Cardiac muscle cell (in vitro differentiated cells and primary cell): ENCODE measurements around the gene TTC28. TPM values are rescaled to one million over a fixed set of nuclear protein-coding genes. Genes with fewer than 3 reads are reported as not detected.

Source experiments
- DNase-seq, 2 donors: peaks; one replicate each; pipeline versions ENCODE4 v3.0.0 to v3.0.0-alpha.2; 2010 to 2017; ENCODE audit warnings: low read depth in 1 of 2, low spot score in 1 of 2
- H3K27ac ChIP-seq: fragments of 200-600 bp; sonication (generic); 2 replicates; pipeline ENCODE4 v1.5.1; 2016
- H3K27me3 ChIP-seq: fragments of 200-600 bp; sonication (generic); 2 replicates; pipeline ENCODE4 v1.6.0; 2016; ENCODE audit warnings: control low read depth
- H3K36me3 ChIP-seq: fragments of 200-600 bp; sonication (generic); 2 replicates; pipeline ENCODE4 v1.5.1; 2016; ENCODE audit warnings: control low read depth
- H3K4me1 ChIP-seq: fragments of 200-600 bp; sonication (generic); 2 replicates; pipeline ENCODE4 v1.8.1; 2017; ENCODE audit warnings: low read depth, mild to moderate bottlenecking, mixed run types
- H3K4me3 ChIP-seq: fragments of 200-600 bp; sonication (generic); 2 replicates; pipeline ENCODE4 v1.5.1; 2016; ENCODE audit warnings: mild to moderate bottlenecking
- H3K9me3 ChIP-seq: fragments of 200-600 bp; sonication (generic); 2 replicates; pipeline ENCODE4 v1.5.1; 2017; ENCODE audit warnings: low read depth, mild to moderate bottlenecking, control low read depth
- polyA plus RNA-seq: library from polyadenylated mRNA; unstranded; fragments of >200 nt; fragmentation: Nextera tagmentation; extraction: Ambion mirVana; gene quantifications from 2 replicates; pipeline ENCODE4 v1.2.1, GENCODE V29; 2016
- total RNA-seq: library from RNA; depleted of rRNA; stranded (reverse); fragments of >200 nt; gene quantifications from 2 replicates; pipeline ENCODE4 v1.2.3, GENCODE V29; 2016
- TF ChIP-seq, protein P1 (sequence below): IDR thresholded peaks from 2 replicates; pipeline ENCODE4 v1.5.1; 2012; ENCODE audit warnings: low read depth, mild to moderate bottlenecking, low read length

TTC28 gene
- total and polyA plus RNA-seq, 2 experiments from 2014 or later: 27.3 to 109 TPM

DNA sequence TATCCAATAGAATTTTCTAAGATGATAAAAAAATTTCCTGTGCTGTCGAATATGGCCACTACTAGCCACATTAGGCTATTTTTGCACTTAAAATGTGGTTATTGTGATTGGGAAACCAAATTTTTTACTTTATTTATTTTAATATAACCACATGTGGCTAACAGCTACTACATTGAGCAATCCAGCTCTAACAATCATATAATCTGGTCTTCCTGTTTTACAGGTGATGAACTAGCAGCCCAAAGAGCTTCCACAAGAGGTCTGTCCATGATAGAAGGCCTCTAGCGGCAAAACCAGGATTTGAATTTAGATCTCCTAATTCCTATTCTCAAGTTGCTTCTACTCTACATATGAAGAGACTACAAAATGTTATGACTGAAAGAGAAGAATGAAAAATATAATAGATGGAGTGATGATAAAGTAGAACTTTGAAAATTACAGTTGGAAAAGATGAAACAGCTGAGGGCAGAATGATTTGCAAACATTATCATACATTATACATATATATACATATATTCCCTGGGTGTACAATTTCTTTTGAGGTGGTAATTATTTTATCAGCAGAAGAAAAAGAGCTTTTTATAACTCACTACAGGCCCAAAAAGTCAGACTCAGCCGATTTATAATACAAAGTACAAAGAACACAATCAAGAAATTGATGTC lies 397.1 kb downstream of the TTC28 start:
- Histone ChIP-seq H3K27me3 (no peaks in the 10 kb centered on the region), H3K9me3 (no peaks in the 10 kb centered on the region), H3K27ac (no peak overlapping the region), H3K4me1 (no peaks in the 10 kb centered on the region), H3K4me3 (no peak overlapping the region), H3K36me3 (no peaks in the 10 kb centered on the region)
- peak in 1 of 2 donors; percentile 53 for DNase-seq
- TF ChIP-seq, protein P1, sequence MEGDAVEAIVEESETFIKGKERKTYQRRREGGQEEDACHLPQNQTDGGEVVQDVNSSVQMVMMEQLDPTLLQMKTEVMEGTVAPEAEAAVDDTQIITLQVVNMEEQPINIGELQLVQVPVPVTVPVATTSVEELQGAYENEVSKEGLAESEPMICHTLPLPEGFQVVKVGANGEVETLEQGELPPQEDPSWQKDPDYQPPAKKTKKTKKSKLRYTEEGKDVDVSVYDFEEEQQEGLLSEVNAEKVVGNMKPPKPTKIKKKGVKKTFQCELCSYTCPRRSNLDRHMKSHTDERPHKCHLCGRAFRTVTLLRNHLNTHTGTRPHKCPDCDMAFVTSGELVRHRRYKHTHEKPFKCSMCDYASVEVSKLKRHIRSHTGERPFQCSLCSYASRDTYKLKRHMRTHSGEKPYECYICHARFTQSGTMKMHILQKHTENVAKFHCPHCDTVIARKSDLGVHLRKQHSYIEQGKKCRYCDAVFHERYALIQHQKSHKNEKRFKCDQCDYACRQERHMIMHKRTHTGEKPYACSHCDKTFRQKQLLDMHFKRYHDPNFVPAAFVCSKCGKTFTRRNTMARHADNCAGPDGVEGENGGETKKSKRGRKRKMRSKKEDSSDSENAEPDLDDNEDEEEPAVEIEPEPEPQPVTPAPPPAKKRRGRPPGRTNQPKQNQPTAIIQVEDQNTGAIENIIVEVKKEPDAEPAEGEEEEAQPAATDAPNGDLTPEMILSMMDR: no peak

DNA sequence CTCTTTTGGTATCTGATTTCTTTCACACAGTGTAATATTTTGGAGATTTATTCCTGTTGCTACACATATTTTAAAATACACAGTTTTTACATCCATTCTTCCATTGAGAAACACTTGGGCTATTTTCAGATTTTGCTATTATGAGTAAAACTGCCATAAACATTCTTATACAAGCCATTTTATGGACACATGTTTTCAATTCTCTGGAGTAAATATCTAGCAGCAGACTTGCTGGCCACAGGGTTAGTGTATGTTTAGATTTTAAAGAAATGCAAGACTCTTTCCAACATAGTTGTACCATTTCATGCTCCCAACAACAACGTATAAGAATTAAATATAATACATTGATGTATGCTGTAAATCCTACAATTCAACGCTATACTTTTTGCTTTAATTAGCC lies 399.8 kb downstream of the TTC28 start:
- Histone ChIP-seq H3K4me1 (no peaks in the 10 kb centered on the region), H3K36me3 (no peaks in the 10 kb centered on the region), H3K27me3 (no peaks in the 10 kb centered on the region), H3K9me3 (no peaks in the 10 kb centered on the region), H3K4me3 (no peak overlapping the region), H3K27ac (no peak overlapping the region)
- no peak for DNase-seq
- TF ChIP-seq, protein P1: no peak

DNA sequence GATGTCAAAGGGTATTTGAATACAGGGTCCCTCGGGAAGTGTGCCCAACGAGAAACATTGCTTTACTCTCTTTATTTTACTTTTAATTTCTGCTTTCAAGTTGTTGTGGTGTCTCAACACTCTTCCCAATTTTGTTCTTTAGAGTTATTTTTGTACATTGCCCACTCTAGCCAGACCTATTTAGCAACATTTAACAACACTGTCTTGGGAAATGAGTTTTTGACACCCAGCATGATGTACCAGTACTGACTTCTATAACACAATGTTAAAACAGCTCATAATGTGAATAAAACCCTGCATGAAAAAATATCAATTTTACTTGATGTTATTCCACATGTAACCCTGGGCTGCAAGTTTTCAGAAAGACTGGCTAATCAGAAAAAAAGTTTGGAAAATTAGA lies 410.4 kb downstream of the TTC28 start:
- no peaks in the 10 kb centered on the region for H3K27me3 ChIP-seq
- no peak for DNase-seq
- TF ChIP-seq, protein P1: no peak
- H3K27ac ChIP-seq: no peak overlapping the region
- H3K4me1 ChIP-seq: peaks cover 11% of the 10 kb centered on the region
- no peaks in the 10 kb centered on the region for H3K9me3 ChIP-seq
- no peaks in the 10 kb centered on the region for H3K36me3 ChIP-seq
- H3K4me3 ChIP-seq: no peak overlapping the region

DNA sequence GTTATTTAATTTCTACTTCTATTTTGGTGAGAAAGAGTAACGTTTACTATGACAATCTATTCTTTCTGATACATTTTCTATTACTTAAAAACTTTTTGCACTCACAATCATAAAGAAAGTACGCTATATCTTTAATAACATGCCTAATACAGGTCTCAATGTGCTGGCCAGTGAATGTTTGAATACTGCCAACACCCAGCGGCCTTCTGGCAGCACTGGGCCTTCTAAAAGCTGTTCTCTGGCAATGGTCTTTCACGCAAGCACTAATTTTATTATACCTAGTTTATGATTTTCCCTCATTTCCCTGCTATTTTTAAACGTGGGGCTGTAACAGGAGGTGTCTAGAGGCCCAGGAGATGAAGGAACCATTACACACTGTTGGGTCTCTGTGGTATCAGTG lies 410.8 kb downstream of the TTC28 start:
- Histone ChIP-seq H3K4me1 (peaks cover 11% of the 10 kb centered on the region), H3K27me3 (no peaks in the 10 kb centered on the region), H3K9me3 (no peaks in the 10 kb centered on the region), H3K27ac (no peak overlapping the region), H3K36me3 (no peaks in the 10 kb centered on the region), H3K4me3 (no peak overlapping the region)
- DNase-seq: no peak
- TF ChIP-seq, protein P1: no peak

DNA sequence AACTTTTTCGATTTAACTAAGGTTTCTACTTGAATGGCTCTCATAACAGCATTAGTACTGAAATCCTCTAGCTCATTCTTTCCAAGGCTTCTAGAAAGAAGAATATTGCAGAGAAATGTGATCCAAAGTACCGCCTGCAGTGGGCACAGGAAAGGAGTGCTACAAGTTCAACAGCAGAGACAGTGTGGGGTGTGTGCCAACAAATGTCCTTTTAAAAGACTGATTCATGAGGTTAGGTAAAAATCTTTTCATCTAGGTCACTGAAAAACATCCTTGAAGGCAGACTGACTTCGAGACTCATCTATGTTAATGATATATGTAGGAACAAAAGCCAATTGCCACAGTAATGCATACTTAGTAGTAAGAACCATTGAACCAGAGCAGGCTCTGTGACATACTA lies 411.5 kb downstream of the TTC28 start:
- no peak overlapping the region for H3K4me3 ChIP-seq

More for the DNA sequence above, 411.5 kb downstream of the TTC28 start:
- Histone ChIP-seq H3K4me1 (peaks cover 11% of the 10 kb centered on the region), H3K27ac (no peak overlapping the region), H3K27me3 (no peaks in the 10 kb centered on the region), H3K36me3 (no peaks in the 10 kb centered on the region), H3K9me3 (no peaks in the 10 kb centered on the region)
- no peak for DNase-seq
- TF ChIP-seq, protein P1: no peak
